HG02610 (cell line): Measurements from ENCODE around the gene RING1.

Experiments used
- ATAC-seq: cut with Tn5 transposase; IDR thresholded peaks from one replicate; pipeline ENCODE4 v1.9.1; 2021; ENCODE audit warnings: mild to moderate bottlenecking, moderate library complexity; ENCODE audit not compliant: unreplicated experiment

Gene RING1

DNA sequence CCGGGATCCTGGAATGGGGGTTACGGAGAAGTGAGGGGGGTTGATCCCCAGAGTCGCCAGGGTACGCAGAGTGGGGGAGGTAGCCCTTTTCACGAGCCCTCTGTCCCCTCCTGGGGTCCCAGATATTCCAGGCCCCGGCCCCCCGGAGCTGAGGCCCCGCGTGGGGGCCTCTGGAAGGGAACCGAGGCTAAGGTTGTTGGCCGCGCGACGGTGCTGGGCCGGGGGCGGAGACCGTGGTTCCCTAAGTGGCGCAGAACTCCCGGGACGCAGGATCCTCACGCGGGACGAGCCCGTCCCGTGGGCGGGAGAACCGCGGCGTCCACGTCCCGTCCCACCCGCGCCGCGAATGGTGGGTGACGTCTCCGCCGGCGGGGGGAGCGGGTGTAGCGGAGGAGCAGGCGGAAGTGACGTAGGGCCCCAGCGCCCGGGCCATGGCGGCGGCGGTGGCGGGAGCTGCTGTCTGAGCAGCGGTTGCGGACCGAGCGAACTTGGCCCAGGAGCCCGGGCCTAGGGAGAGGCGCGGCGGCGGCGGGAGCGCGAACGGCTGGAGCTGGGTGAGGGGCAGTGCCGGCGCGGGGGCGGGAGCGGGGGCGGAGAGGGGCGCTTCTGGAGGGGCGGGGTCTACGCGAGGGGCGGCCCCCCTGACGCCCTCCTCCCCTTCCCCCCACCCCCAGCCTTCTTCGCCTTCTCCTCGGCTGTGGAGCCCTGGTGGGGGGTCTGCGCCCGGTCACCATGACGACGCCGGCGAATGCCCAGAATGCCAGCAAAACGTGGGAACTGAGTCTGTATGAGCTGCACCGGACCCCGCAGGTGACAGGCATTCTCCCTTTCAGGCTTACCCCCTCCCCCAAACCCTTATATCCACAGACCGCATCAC lies at the start of gene RING1:
Gene RING1 (plus strand): TSS at position 410 of the 877 bp plus-strand sequence. CDS start 323 bp downstream, at position 733.
- no peak for ATAC-seq

DNA sequence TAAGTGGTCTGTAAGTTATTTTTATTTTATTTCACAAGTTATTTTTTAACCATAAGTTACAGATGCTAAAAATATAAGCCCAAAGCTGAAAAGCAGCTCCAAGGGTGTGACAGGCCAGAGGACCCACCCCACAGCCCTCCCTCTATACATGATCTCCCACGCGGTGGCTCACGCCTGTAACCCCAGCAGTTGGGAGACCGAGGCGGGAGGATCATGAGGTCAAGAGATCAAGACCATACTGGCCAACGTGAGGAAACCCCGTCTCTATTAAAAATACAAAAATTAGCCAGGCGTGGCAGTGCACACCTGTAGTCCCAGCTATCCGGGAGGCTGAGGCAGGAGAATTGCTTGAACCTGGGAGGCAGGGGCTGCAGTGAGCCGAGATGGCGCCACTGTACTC lies 48.2 kb upstream of the RING1 start:
- ATAC-seq: no peak

DNA sequence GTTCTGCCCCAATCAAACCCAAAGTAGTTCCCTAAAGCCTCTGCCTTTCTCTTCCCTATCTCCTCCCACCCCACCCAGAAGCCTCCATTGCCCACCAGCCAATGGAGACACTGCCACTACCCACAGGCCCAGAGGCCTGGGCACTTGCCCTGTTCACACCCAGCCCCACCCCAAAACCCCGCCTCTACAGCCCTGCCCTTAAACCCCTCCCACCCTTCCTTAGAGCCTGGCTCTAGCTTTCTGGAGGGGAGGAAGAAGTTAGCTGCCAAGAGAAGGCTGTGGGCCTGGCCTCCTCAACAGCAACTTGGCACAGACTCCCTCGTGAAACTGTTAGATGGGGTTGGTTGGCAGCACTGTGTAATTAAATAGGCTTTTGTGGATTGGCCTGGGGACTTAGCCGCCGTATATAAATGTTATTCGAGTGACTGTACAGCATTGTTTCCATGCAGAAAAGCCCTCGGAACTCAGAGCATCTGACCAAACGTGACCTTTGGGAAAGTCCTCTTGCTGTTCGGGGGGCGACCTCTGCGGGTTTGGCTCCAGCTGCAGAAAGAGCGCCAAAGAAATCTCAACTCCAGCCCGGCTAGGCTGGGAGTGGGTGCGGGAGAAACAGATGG lies 47.5 kb upstream of the RING1 start:
- ATAC-seq: no peak

DNA sequence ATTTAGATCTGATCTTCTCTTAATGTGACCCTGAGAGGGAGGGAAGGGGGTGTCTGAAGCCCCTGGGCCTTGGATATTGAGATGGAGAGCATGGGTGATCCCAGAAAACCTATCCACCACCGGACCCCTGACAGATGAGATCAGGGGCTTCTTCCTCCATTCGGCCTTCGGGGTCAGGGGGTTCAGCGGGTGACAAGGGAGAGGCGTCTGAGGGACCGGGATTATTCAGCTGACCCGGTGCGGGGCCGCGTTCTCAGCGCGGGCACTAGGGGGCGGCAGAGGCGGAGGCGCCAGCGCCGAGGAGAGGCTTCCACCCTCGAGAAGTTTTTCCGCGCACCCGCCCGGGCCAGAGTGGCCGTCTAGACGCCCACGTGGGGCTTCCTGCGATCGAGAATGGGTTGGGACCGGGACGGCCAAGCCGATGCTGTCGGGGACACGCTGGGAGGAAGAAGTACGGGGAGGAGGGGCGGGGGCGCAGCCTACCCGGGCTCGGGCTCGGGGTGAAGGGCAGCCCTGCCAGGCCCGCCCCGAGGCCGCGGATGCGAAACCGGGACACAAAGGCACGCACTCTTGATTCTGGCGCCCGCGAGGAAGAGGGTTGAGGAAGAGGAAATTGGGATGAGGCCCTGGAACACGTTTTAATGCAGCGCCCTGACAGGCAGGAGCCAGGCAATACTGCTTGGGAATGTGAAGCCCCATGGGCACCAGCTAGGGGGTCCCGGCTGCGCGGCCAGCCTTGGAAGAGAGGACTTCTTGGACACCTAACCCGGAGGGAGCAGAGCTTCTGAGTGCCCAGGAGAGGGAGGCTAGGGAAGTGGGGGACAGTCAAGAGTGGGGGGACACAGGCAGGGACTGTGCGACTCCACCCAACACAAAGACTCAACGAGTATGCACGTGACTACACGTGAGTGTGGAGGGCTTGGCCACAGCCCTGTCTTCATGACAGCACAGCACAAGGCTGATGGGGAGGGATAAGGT lies 46.7 kb upstream of the RING1 start:
- peak; percentile 60 for ATAC-seq

DNA sequence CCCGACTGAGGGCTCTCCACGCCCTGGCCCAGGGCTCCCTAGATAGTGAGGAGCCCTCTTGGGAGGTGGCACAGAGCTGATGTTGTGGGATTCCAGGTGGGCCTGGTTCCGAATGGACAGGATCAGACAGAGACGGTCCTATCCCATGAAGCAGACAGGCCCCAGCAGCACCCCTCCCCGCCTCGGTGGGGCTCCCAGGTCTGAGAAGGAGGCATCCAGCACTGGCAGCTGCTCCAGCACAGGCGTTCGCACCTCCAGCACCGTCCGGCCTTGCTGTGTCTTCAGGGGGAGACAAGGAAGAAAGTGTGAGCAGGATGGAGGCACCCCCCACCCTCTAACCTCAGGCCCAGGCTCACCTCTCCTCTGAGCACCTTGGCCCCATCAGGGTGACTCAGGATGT lies 44.8 kb upstream of the RING1 start:
- ATAC-seq: no peak

DNA sequence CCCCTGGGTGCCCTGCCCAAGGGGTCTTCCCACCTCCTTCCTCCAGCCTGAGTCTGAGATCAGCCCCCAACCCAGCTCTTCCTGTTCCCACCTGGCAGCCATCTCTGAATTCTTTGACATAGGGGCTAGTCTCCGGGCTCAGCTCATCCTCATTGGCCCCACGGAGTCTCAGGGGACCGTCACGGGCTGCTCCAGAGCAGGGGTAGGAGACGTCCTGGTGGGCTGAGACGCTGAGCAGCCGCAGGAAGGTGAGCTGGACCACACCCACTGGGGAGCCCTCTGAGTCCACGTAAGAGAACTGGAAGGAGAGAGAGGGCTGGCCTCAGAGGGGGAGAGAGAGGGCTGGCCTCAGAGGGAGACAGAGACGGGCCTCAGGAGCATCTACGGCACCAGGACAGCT lies 44.1 kb upstream of the RING1 start:
- no peak for ATAC-seq

DNA sequence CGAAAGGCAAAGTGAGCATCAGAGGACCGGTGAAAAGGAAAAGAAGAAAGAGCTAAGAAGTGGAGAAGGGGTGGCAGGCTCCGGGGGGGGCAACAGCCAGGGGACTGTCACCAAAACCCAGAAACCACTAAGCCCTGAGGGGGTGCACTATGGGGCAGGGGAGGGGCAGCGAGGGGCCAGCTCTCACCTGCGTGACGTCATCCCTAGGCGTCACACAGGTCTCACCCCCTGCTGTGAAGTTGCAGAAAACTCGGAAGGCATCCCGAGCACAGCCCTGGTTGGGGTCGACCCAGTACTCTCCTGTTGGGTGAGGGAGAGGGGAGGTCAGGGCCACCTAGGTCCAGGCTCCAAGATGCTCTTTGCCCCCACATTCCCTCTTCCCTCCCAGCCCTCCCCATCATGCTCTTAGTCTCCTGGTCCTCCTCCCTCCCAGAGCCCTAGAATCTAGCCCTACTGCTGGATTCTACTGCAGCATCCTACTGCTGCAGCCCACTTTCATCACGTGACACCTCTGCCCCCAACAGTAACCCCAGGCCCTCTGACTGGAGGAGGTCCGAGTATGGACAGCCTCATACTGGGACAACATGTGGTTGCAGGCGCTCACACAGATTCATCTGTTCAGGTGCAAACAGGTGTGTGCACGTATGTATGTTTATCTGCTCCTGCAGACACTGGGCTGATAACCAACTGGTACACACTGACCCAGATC lies 43.5 kb upstream of the RING1 start:
- ATAC-seq: no peak

DNA sequence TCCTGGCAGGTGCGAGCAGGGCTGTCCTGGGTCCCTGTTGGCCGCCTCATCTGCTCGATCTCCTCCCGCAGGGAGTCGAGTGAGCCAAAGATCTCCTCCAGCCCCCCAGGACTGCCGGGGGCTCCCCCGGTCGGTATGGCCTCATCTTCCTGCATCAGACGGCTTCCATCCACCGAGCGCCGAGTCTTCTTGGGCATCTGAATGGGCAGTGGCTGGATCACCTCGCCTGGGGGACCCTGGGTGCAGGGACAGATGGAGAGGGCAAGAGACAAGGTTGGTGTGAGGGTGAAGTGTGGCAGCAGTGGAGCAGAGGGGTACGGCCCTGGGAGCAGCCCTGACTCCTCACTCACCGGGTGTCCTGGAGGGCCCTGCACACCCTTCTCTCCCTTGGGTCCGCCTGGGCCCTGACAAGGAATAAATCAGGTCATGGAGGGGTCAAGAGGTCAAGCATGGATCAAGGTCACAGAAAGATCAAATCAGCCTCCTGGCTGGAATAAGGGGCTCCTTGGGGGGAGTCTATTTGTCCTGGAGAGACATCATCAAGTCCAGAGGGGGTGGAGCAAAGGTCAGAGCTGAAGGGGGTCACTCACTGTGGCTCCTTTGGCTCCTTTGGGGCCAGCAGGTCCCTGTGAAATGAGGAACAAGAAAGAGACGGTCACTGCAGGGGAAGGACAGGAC lies 42.6 kb upstream of the RING1 start:
- ATAC-seq: no peak

DNA sequence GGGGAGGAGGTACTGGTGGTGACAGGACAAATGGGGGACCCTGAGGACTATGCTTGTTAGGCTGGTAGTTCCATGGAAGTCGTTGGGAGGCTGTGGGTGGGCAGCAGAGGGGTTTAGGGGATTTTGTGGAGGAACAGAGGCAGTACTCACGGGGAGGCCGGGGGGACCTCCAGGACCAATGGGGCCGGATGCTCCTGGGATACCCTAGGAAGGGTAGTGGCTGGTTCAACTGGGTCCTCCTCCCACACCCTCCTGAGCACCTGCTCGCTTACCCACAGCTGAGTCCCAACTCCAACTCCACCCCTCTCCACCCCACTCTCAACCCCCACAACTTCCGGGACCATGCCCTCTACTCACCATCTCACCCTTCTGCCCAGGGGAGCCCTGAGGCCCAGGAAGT lies 41.9 kb upstream of the RING1 start:
- ATAC-seq: no peak

DNA sequence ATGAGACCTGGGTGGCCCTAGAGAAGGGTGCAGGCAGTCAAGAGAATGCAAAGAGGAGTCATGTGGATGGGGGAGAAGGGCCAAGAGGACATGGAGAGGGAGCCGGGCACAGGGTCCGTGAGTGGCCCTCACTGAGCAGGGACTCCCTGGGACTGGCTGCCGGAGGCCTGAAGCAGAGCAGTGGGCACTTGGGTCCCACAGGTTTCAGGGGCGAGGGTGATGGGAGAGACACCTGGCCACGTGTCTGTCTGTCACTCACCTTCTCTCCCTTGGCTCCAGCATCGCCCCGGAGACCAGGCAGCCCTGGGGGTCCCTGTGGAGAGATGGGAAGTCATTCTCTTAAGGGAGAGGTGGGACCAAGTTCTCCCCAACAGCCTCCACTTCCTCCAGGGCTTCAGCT lies 41.5 kb upstream of the RING1 start:
- ATAC-seq: no peak

DNA sequence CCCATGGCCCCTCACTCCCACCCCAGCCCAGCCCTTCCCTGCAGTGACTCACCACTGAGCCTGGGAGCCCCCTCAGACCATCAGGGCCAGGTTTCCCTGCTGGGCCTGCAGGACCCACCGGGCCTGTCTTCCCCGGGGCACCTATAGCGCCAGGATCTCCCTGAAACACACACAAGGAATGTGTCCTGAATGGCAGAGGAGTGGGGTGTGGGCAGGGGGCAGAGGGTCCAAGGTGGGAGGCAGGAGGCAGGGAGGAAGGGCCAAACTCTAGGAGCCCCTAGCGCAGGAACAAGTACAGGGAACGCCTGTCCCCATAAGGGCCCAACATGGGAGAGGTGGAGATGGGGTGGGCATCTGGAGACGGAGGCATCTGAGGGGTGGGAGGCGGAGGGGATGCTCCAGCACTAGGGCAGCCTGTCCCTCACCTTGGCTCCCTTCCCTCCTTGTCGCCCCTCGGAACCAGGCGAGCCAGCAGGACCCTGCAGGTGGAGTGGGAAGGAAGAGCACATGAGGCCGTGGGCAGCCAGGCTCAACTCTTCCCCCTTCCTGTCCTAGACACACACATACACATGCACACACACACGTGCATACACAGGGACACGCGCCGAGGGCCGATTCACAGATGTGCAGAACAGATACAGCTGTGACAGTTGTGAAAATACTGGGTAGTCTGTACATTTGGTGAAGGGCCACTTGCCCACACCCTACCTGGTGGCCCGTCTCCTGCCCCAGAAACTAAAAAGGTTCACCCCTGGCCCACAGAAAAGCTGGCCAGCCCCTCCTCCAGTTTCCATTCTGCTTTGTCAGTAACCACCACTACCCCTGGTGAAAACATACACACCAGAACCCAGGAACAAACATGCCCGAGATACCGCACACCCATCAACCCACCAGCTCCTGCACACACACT lies 40.7 kb upstream of the RING1 start:
- ATAC-seq: no peak

DNA sequence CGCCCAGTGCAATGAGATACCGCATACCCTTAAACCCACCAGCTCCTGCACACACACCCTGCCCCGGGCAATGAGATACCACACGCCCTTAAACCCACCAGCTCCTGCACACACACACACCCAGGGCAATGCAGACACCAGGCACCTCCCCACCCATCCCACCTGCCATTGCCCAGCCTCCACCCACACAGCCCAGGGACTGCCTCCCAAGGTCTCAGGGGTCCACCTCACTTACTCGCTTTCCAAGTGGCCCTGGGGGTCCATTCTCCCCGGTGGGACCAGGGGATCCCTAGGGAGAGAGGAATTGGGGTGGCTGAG lies 40.1 kb upstream of the RING1 start:
- no peak for ATAC-seq

DNA sequence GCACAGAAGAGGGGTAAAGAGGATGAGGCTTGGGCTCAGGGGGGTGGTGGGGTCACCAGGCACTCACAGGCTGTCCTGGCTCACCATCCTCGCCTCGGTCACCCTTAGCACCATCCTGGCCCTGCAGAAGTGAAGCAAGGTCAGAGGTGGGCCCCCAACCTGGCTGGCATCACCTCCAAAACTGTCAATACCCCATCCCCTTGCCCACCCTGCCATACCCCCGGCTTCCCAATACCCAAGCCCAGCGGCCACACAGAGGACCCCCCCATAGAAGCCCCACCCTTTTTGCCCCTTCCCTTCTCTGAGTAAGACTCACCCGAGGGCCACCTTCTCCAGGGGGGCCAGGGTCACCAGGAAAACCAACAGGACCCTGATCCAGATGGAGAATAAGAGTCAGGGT lies 39.7 kb upstream of the RING1 start:
- no peak for ATAC-seq

DNA sequence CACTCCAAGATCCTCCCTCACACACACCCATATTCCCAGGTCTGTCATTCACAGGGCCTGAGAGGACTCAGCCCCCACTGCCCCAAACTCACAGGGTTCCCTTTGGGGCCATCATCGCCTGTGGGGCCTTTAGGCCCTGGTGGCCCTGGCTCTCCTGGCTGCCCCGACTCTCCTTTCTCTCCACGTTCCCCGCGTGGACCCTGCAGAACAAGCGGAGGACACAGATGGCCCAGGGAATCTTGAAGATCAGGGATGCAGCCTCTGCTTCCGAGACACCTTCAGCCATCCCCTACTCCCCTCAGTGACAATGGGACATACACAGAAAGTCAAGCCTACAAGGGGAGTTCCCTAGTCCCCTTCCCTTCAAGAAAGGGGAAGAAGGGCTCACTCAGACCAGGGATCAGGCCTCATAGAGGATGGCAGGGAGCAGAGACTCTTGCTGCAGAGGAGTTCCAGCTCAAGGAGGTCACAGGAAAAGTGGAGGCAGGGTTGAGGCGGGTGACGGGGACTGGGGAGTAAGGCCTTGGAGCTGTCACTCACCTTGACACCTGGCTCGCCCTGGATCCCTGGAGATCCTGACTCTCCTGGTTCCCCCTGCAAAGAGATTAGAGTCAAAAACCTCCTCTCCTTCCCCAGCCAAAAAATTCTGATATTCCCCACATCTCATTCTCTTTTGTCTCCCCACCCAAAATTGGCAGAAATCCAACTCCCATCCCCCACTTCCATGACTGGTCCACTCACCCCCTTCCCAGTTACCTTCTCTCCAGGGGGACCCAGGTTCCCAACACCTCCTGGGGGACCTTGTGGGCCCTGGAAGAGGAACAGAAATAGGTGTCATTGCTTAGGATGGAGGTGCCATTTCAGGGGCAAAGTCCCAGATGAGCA lies 38.8 kb upstream of the RING1 start:
- ATAC-seq: no peak

DNA sequence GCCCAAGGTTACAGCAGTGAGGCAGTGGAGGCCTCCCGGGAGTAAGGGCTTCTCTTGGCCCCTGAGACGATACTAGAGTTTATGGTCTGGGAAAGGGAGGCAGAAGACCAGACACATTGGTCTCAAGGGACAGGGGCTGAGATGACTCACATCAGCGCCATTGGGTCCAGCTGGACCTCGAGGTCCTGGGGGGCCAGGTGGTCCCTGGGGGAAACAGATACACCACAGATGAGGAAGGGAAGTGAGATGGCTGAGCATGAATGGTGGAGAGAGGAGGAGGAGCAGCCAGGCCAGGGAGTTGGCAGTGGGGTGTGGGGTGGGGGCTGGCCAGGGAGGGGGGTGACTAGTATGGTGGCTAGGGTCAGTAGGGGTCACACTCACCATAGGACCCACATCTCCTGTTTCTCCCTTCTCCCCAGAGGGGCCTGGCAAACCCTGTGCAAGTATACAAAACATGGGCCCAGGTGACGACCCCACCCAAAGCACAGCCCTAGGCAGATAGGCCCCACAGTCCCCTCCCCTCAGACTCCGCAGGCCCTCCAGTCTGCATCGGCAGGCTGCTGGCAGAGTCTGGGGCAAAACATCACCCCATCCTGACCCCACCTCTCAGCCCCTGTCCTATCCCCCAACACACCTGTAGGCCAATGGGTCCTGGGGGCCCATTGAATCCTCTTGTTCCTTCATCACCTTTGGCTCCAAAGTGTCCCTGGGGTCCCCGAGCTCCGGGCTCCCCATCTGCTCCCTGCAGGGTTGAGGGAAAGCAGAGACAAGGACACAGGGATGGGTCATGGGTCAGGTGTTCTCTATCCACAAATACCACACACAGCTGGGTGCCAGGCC lies 37.9 kb upstream of the RING1 start:
- no peak for ATAC-seq

DNA sequence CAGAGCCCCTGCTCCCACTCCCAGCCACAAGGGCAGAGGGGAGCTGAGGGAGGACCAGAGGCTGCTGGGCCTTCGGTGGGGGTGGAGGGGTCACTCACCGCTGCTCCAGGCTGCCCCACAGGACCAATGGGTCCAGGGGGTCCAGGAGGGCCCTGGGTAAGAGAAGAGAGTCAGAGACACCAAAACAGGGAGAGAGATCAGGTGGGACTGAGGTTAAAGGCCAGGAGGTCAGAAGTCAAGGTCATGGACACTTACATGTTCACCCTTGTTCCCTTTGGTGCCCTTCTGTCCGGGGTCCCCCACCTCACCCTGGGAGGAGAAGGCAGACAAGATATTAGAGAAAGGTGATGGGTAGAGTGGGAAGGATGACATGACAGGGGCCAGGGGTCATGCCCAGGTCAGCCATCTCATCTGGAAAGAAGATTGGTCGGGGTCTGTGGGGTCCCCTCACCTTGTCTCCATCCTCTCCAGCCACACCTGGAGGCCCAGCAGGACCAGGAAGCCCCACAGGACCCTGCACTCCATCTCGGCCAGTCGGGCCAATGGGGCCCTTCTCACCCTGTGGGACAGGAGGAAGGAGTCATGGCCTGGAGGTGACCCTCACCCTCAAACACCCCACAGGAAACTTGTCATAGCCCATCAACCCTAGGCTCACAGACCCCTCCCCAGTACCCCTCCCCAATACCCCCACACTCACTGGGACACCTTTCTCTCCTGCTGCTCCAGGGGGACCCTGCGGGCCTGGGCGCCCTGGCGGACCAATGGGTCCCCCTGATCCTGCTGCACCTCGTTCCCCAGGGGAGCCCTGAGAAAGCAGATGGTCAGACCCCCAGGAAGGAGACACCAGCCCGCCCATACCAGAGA lies 37.1 kb upstream of the RING1 start:
- no peak for ATAC-seq
